HG03558 (cell line): Measurements from ENCODE around the gene ANKS1B.
"Not testable (repeated sequence)": the region's sequence is repeated elsewhere in the genome, so short reads cannot be mapped to it uniquely, and the experiment has no call there.

ENCODE experiments used
- ATAC-seq: cut with Tn5 transposase; IDR thresholded peaks from one replicate; pipeline ENCODE4 v1.9.1; 2021; ENCODE audit warnings: moderate number of reproducible peaks; ENCODE audit not compliant: unreplicated experiment; ENCODE audit errors: extremely low read depth

ANKS1B gene

GRCh38 chr12:99250091-99250490, 734.6 kb downstream of the ANKS1B start:
- no peak for ATAC-seq

GRCh38 chr12:99249543-99249942, 735.2 kb downstream of the ANKS1B start:
- ATAC-seq: no peak

- not testable (repeated sequence) for ATAC-seq
These were observed 746.7 kb downstream of the ANKS1B start for GRCh38 chr12:99237907-99238538.

- no peak for ATAC-seq
These were observed 749.4 kb downstream of the ANKS1B start for GRCh38 chr12:99235381-99235780.

- ATAC-seq: no peak
These were observed 750.0 kb downstream of the ANKS1B start for GRCh38 chr12:99234702-99235101.

- no peak for ATAC-seq
These were observed 752.4 kb downstream of the ANKS1B start for GRCh38 chr12:99232324-99232723.

GRCh38 chr12:99231031-99231430, 753.7 kb downstream of the ANKS1B start:
- no peak for ATAC-seq

- ATAC-seq: no peak
These were observed 760.5 kb downstream of the ANKS1B start for GRCh38 chr12:99224237-99224636.

- no peak for ATAC-seq
These were observed 761.2 kb downstream of the ANKS1B start for GRCh38 chr12:99223579-99223978.

GRCh38 chr12:99213047-99213446, 771.7 kb downstream of the ANKS1B start:
- ATAC-seq: no peak

- ATAC-seq: no peak
These were observed 772.5 kb downstream of the ANKS1B start for GRCh38 chr12:99212275-99212674.

GRCh38 chr12:99205111-99205510, 779.6 kb downstream of the ANKS1B start:
- no peak for ATAC-seq

- no peak for ATAC-seq
These were observed 782.7 kb downstream of the ANKS1B start for GRCh38 chr12:99201906-99202645.

GRCh38 chr12:99200711-99201384, 783.9 kb downstream of the ANKS1B start:
- ATAC-seq: no peak

GRCh38 chr12:99195474-99195873, 789.3 kb downstream of the ANKS1B start:
- ATAC-seq: no peak

GRCh38 chr12:99192489-99192888, 792.2 kb downstream of the ANKS1B start:
- ATAC-seq: no peak

- no peak for ATAC-seq
These were observed 807.9 kb downstream of the ANKS1B start for GRCh38 chr12:99176871-99177270.

- ATAC-seq: no peak
These were observed 814.3 kb downstream of the ANKS1B start for GRCh38 chr12:99170461-99170860.

- ATAC-seq: no peak
These were observed 814.7 kb downstream of the ANKS1B start for GRCh38 chr12:99170037-99170436.

GRCh38 chr12:99157946-99158345, 826.8 kb downstream of the ANKS1B start:
- no peak for ATAC-seq

GRCh38 chr12:99154983-99155336, 829.8 kb downstream of the ANKS1B start:
- no peak for ATAC-seq
